MM.1S (cell line): Measurements from ENCODE around the gene IQGAP2.

Source experiments
- CTCF ChIP-seq: fragments of 300-600 bp; sonication (generic); IDR thresholded peaks from 2 replicates; pipeline ENCODE4 v1.5.1; 2016; ENCODE audit warnings: antibody characterized with exemption, low read length, mixed read lengths
- EZH2 ChIP-seq: fragments of 300-600 bp; sonication (generic); optimal IDR thresholded peaks from 2 replicates; pipeline ENCODE3; 2017; ENCODE audit warnings: low read depth, mild to moderate bottlenecking, antibody characterized with exemption, low read length, mixed read lengths
- EZH2phosphoT487 ChIP-seq: fragments of 300-600 bp; sonication (generic); IDR thresholded peaks from 2 replicates; pipeline ENCODE4 v1.6.1; 2018; ENCODE audit warnings: antibody characterized with exemption, low read length

DNA sequence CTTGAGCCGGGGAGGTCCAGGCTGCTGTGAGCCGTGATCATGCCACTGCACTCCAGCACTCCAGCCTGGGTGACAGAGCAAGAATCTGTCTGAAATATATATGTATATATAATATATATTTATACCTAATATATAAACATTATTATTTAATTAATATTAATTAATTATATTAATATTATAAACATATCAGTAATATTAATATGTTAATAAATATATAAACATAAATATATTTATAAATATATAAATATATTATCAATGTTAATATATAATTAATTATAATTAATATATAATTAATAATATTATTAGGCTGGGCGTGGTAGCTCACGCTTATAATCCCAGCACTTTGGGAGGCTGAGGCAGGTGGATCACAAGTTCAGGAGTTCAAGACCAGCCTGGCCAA is 354.0 kb downstream of the IQGAP2 start:
- no peak for TF ChIP-seq CTCF
- TF ChIP-seq EZH2, result no peak
- TF ChIP-seq EZH2phosphoT487, result no peak
